ENCODE measurements around the gene TMED9.
A peak's percentile ranks its signal among the peaks of the same experiment; 100 is the strongest.

The TMED9 gene

DNA sequence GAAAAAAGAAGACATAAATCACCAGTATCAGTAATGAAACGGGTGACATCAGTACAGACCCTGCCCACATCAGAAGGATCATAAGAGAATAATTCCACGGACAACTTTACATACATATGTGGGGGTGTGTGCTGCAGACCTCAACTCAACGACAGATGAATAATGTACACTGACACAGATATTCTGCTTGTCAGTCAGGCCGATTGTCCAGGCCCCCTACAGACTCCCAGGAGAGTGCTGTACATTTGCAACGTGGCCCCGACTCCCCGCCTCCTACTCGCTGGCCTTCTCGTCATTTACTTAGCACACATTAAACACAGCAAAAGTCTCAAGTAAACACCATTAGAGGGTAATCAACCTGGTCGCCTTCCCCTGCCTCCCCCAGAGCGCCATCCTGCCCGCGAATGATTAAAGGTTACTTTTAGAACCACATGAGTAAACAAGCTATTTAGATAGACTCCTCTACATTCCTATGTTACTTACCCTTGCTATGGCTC is 3.5 kb upstream of the TMED9 start:
- no peak for TF ChIP-seq EZH2 (IDR thresholded peaks at IDR 0.05; ENCODE audit: borderline replicate concordance, low read depth, low read length, severe bottlenecking)
- TF ChIP-seq, protein P1, sequence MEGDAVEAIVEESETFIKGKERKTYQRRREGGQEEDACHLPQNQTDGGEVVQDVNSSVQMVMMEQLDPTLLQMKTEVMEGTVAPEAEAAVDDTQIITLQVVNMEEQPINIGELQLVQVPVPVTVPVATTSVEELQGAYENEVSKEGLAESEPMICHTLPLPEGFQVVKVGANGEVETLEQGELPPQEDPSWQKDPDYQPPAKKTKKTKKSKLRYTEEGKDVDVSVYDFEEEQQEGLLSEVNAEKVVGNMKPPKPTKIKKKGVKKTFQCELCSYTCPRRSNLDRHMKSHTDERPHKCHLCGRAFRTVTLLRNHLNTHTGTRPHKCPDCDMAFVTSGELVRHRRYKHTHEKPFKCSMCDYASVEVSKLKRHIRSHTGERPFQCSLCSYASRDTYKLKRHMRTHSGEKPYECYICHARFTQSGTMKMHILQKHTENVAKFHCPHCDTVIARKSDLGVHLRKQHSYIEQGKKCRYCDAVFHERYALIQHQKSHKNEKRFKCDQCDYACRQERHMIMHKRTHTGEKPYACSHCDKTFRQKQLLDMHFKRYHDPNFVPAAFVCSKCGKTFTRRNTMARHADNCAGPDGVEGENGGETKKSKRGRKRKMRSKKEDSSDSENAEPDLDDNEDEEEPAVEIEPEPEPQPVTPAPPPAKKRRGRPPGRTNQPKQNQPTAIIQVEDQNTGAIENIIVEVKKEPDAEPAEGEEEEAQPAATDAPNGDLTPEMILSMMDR (IDR thresholded peaks at IDR 0.05; ENCODE audit: borderline replicate concordance, extremely low read depth, low read length, poor library complexity, severe bottlenecking), result no peak
- peaks cover 16% of the 10 kb centered on the region for H3K4me1 ChIP-seq (ENCODE audit: insufficient read depth, low read length)
- no peak overlapping the region for H2AFZ ChIP-seq (ENCODE audit: low read depth, low read length)
- ATAC-seq (ENCODE audit: insufficient read depth, low read depth) (no peak), DNase-seq (no peak)
- peaks cover under 1% of the 10 kb centered on the region; the same call in 1 of the 2 replicates for H4K20me1 ChIP-seq (ENCODE audit: insufficient read depth, low read length)
- H3K27me3 ChIP-seq (ENCODE audit: insufficient read depth, low read length, poor library complexity), result peaks cover 12% of the 10 kb centered on the region
- no peak overlapping the region for H3K4me2 ChIP-seq (ENCODE audit: insufficient read depth, low read length)
- H3K9ac ChIP-seq (ENCODE audit: low read depth, low read length), result no peak overlapping the region
- no peak overlapping the region for H3K4me3 ChIP-seq (ENCODE audit: low read depth in 1 of 2, low read length in 2 of 2)
- peaks cover 17% of the 10 kb centered on the region for H3K79me2 ChIP-seq (ENCODE audit: insufficient read depth, low read length)
- no peak overlapping the region for H3K27ac ChIP-seq (ENCODE audit: low read length)
- H3K36me3 ChIP-seq (ENCODE audit: insufficient read depth, low read length), result peaks cover 3% of the 10 kb centered on the region
- H3K9me3 ChIP-seq (ENCODE audit: insufficient read depth, low read length, severe bottlenecking), result no peaks in the 10 kb centered on the region

DNA sequence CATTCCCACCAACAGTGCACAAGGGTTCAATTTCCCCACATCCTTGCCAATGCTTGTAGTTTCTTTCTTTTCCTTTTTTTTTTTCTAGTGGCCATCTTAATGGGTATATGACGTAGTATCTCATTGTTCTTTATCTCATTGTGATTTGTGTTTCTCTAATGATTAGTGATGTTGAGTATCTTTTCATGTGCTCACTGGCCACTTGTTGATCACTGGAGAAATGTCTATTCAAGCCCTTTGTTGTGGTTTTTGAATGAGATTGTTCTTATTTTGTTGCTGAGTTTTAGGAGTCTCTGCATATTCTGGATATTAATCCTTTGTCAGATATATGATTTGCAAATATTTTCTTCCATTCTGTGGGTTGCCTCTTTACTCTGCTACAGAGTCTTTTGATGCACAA is 1.6 kb upstream of the TMED9 start:
- ATAC-seq (ENCODE audit: insufficient read depth, low read depth) (no peak), DNase-seq (no peak)
- no peak overlapping the region for H3K4me3 ChIP-seq (ENCODE audit: low read depth in 1 of 2, low read length in 2 of 2)
- H3K27ac ChIP-seq (ENCODE audit: low read length), result no peak overlapping the region
- TF ChIP-seq, protein P1 (IDR thresholded peaks at IDR 0.05; ENCODE audit: borderline replicate concordance, extremely low read depth, low read length, poor library complexity, severe bottlenecking), result no peak
- TF ChIP-seq EZH2 (IDR thresholded peaks at IDR 0.05; ENCODE audit: borderline replicate concordance, low read depth, low read length, severe bottlenecking), result no peak
- H3K36me3 ChIP-seq (ENCODE audit: insufficient read depth, low read length), result peaks cover 23% of the 10 kb centered on the region
- H4K20me1 ChIP-seq (ENCODE audit: insufficient read depth, low read length), result peaks cover 11% of the 10 kb centered on the region
- no peak overlapping the region for H3K9ac ChIP-seq (ENCODE audit: low read depth, low read length)
- no peak overlapping the region for H3K4me2 ChIP-seq (ENCODE audit: insufficient read depth, low read length)
- peaks cover 2% of the 10 kb centered on the region for H3K27me3 ChIP-seq (ENCODE audit: insufficient read depth, low read length, poor library complexity)
- peaks cover 24% of the 10 kb centered on the region for H3K79me2 ChIP-seq (ENCODE audit: insufficient read depth, low read length)
- no peaks in the 10 kb centered on the region for H3K9me3 ChIP-seq (ENCODE audit: insufficient read depth, low read length, severe bottlenecking)
- peaks cover 26% of the 10 kb centered on the region for H3K4me1 ChIP-seq (ENCODE audit: insufficient read depth, low read length)
- H2AFZ ChIP-seq (ENCODE audit: low read depth, low read length), result no peak overlapping the region

DNA sequence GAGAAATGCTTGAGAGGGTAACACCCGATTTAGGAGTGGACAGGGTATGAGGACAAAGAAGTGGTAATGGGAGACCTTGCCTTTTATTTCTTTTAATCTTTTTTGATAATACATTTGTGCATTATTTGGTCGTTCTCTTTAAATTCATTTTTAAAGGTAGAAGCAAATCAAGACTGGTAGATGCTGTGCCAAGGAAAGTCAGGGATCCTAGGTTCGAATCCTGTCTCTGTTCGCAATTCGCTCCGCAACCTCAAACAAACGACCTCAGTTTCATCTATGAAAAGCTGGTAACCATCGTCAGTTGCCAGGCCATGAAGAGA is 353 bp upstream of the TMED9 start:
- Histone ChIP-seq H3K27me3 (ENCODE audit: insufficient read depth, low read length, poor library complexity) (no peaks in the 10 kb centered on the region), H3K4me1 (ENCODE audit: insufficient read depth, low read length) (peaks cover 26% of the 10 kb centered on the region), H3K9ac (ENCODE audit: low read depth, low read length) (peak overlapping the region; percentile 89; the same call in 1 of the 2 replicates), H3K36me3 (ENCODE audit: insufficient read depth, low read length) (peaks cover 35% of the 10 kb centered on the region), H2AFZ (ENCODE audit: low read depth, low read length) (peak overlapping the region; percentile 86), H3K4me3 (ENCODE audit: low read depth in 1 of 2, low read length in 2 of 2) (peak overlapping the region; percentile 65 to 85; a peak in 3 of 4 replicates), H4K20me1 (ENCODE audit: insufficient read depth, low read length) (peaks cover 11% of the 10 kb centered on the region), H3K27ac (ENCODE audit: low read length) (peak overlapping the region; percentile 15; the same call in 1 of the 2 replicates), H3K79me2 (ENCODE audit: insufficient read depth, low read length) (peaks cover 24% of the 10 kb centered on the region), H3K4me2 (ENCODE audit: insufficient read depth, low read length) (peak overlapping the region; percentile 83), H3K9me3 (ENCODE audit: insufficient read depth, low read length, severe bottlenecking) (no peaks in the 10 kb centered on the region)
- DNase-seq, result no peak
- no peak for TF ChIP-seq EZH2 (IDR thresholded peaks at IDR 0.05; ENCODE audit: borderline replicate concordance, low read depth, low read length, severe bottlenecking)
- TF ChIP-seq, protein P1 (IDR thresholded peaks at IDR 0.05; ENCODE audit: borderline replicate concordance, extremely low read depth, low read length, poor library complexity, severe bottlenecking), result no peak
- no peak for ATAC-seq (ENCODE audit: insufficient read depth, low read depth)
